CD4-positive, alpha-beta T cell treated with Interferon alpha-2 for 1 hour (primary cell): ENCODE measurements around the gene RNF215.

Experiments
- DNase-seq, 2 donors: peaks; one replicate each; pipeline ENCODE4 v3.0.0-alpha.2; 2020 to 2022

The RNF215 gene

GRCh38 chr22:30393885-30394284, 6.7 kb upstream of the RNF215 start:
- DNase-seq: no peak

- no peak for DNase-seq
These were observed 6.1 kb upstream of the RNF215 start for GRCh38 chr22:30393322-30393680.

GRCh38 chr22:30392661-30393321, 5.6 kb upstream of the RNF215 start:
- no peak for DNase-seq

GRCh38 chr22:30390974-30391691, 3.9 kb upstream of the RNF215 start:
- peak; percentile 80 to 85 for DNase-seq

GRCh38 chr22:30386608-30386959, 627 bp downstream of the RNF215 start:
- no peak for DNase-seq

GRCh38 chr22:30385942-30386341, 1.3 kb downstream of the RNF215 start:
- DNase-seq: no peak

GRCh38 chr22:30383061-30383460, 4.2 kb downstream of the RNF215 start:
- DNase-seq: no peak

GRCh38 chr22:30382340-30382739, 4.9 kb downstream of the RNF215 start:
- no peak for DNase-seq

GRCh38 chr22:30381264-30381663, 5.9 kb downstream of the RNF215 start:
- DNase-seq: no peak

- no peak for DNase-seq
These were observed 7.2 kb downstream of the RNF215 start for GRCh38 chr22:30380011-30380410.

GRCh38 chr22:30375312-30375849, 11.8 kb downstream of the RNF215 start:
- DNase-seq: no peak

- no peak for DNase-seq
These were observed 13.6 kb downstream of the RNF215 start for GRCh38 chr22:30373331-30374325.

GRCh38 chr22:30372915-30373314, 14.3 kb downstream of the RNF215 start:
- DNase-seq: peak in 1 of 2 donors; percentile 13

GRCh38 chr22:30371981-30372380, 15.2 kb downstream of the RNF215 start:
- DNase-seq: no peak

GRCh38 chr22:30371321-30371720, 15.9 kb downstream of the RNF215 start:
- no peak for DNase-seq

- DNase-seq: no peak
These were observed 16.5 kb downstream of the RNF215 start for GRCh38 chr22:30370641-30371230.

- no peak for DNase-seq
These were observed 18.8 kb downstream of the RNF215 start for GRCh38 chr22:30368420-30368819.

- DNase-seq: no peak
These were observed 21.3 kb downstream of the RNF215 start for GRCh38 chr22:30365891-30366290.

- no peak for DNase-seq
These were observed 24.4 kb downstream of the RNF215 start for GRCh38 chr22:30362651-30363281.

GRCh38 chr22:30361916-30362650, 25.1 kb downstream of the RNF215 start:
- no peak for DNase-seq

GRCh38 chr22:30358541-30358940, 28.7 kb downstream of the RNF215 start:
- DNase-seq: no peak
